ENCODE data around the gene TCF7L2.

Gene TCF7L2

GRCh38 chr10:113042868-113043267 is 92.8 kb downstream of the TCF7L2 start:
- WGBS (ENCODE audit: insufficient coverage): 83% methylated on average over 1 of the region's 7 CpGs
- no peak for DNase-seq
- Histone ChIP-seq H3K27ac (ENCODE audit: insufficient read depth in 1 of 2, low read depth in 1 of 2, low read length in 2 of 2, poor library complexity in 1 of 2, severe bottlenecking in 2 of 2) (no peak overlapping the region), H3K4me1 (ENCODE audit: control extremely low read depth in 1 of 4, control insufficient read depth in 4 of 4, insufficient read depth in 4 of 4, low read length in 3 of 4) (no peaks in the 10 kb centered on the region), H3K4me3 (ENCODE audit: control insufficient read depth in 1 of 7, extremely low read depth in 1 of 7, insufficient read depth in 4 of 7, low read depth in 2 of 7, low read length in 6 of 7) (no peak overlapping the region), H3K36me3 (ENCODE audit: control insufficient read depth in 4 of 4, insufficient read depth in 4 of 4, low read length in 3 of 4) (peaks cover 0 to 11% (median 7%) of the 10 kb centered on the region in 4 experiments), H3K9me3 (ENCODE audit: control extremely low read depth in 1 of 5, control insufficient read depth in 4 of 5, insufficient read depth in 2 of 5, low read depth in 1 of 5, low read length in 4 of 5) (no peaks in the 10 kb centered on the region), H3K27me3 (replicated peaks in 2 of 5; ENCODE audit: control insufficient read depth in 4 of 5, insufficient read depth in 5 of 5, low read length in 4 of 5) (no peaks in the 10 kb centered on the region)
- ChIA-PET CTCF (no interaction called here), POLR2A (interaction anchor here (0.7 kb wide), 1 partner anchor 9 kb away, joined by 3 read pairs; no protein-coding TSS in a partner anchor)

- Histone ChIP-seq H3K9me3 (ENCODE audit: control extremely low read depth in 1 of 5, control insufficient read depth in 4 of 5, insufficient read depth in 2 of 5, low read depth in 1 of 5, low read length in 4 of 5) (no peaks in the 10 kb centered on the region), H3K36me3 (ENCODE audit: control insufficient read depth in 4 of 4, insufficient read depth in 4 of 4, low read length in 3 of 4) (peaks cover 0 to 11% (median 7%) of the 10 kb centered on the region in 4 experiments), H3K4me1 (ENCODE audit: control extremely low read depth in 1 of 4, control insufficient read depth in 4 of 4, insufficient read depth in 4 of 4, low read length in 3 of 4) (no peaks in the 10 kb centered on the region), H3K27ac (ENCODE audit: insufficient read depth in 1 of 2, low read depth in 1 of 2, low read length in 2 of 2, poor library complexity in 1 of 2, severe bottlenecking in 2 of 2) (no peak overlapping the region), H3K4me3 (ENCODE audit: control insufficient read depth in 1 of 7, extremely low read depth in 1 of 7, insufficient read depth in 4 of 7, low read depth in 2 of 7, low read length in 6 of 7) (no peak overlapping the region), H3K27me3 (replicated peaks in 2 of 5; ENCODE audit: control insufficient read depth in 4 of 5, insufficient read depth in 5 of 5, low read length in 4 of 5) (no peaks in the 10 kb centered on the region)
- whole genome bisulfite sequencing (ENCODE audit: insufficient coverage): 96% methylated on average over 11 of the region's 12 CpGs
- CTCF ChIA-PET: no interaction called here
- POLR2A ChIA-PET: no interaction called here
- DNase-seq: no peak
Observed at GRCh38 chr10:113044016-113044755, 94.1 kb downstream of the TCF7L2 start.

GRCh38 chr10:113045147-113046055 is 95.4 kb downstream of the TCF7L2 start:
- Histone ChIP-seq H3K9me3 (ENCODE audit: control extremely low read depth in 1 of 5, control insufficient read depth in 4 of 5, insufficient read depth in 2 of 5, low read depth in 1 of 5, low read length in 4 of 5) (no peaks in the 10 kb centered on the region), H3K27me3 (replicated peaks in 2 of 5; ENCODE audit: control insufficient read depth in 4 of 5, insufficient read depth in 5 of 5, low read length in 4 of 5) (no peaks in the 10 kb centered on the region), H3K36me3 (ENCODE audit: control insufficient read depth in 4 of 4, insufficient read depth in 4 of 4, low read length in 3 of 4) (peaks cover 0 to 11% (median 7%) of the 10 kb centered on the region in 4 experiments), H3K4me1 (ENCODE audit: control extremely low read depth in 1 of 4, control insufficient read depth in 4 of 4, insufficient read depth in 4 of 4, low read length in 3 of 4) (peaks cover 0 to 5% (median 1%) of the 10 kb centered on the region in 4 experiments), H3K4me3 (ENCODE audit: control insufficient read depth in 1 of 7, extremely low read depth in 1 of 7, insufficient read depth in 4 of 7, low read depth in 2 of 7, low read length in 6 of 7) (no peak overlapping the region), H3K27ac (ENCODE audit: insufficient read depth in 1 of 2, low read depth in 1 of 2, low read length in 2 of 2, poor library complexity in 1 of 2, severe bottlenecking in 2 of 2) (no peak overlapping the region)
- no peak for DNase-seq
- CTCF ChIA-PET: interaction anchor here (1.4 kb wide), 1 partner anchor 13 kb away, joined by 3 read pairs; no protein-coding TSS in a partner anchor
- POLR2A ChIA-PET: no interaction called here
- WGBS (ENCODE audit: insufficient coverage): 100% methylated on average over 3 of the region's 10 CpGs

GRCh38 chr10:113047151-113047550 is 97.1 kb downstream of the TCF7L2 start:
- Histone ChIP-seq H3K4me1 (ENCODE audit: control extremely low read depth in 1 of 4, control insufficient read depth in 4 of 4, insufficient read depth in 4 of 4, low read length in 3 of 4) (peaks cover 0 to 18% (median 9%) of the 10 kb centered on the region in 4 experiments), H3K4me3 (ENCODE audit: control insufficient read depth in 1 of 7, extremely low read depth in 1 of 7, insufficient read depth in 4 of 7, low read depth in 2 of 7, low read length in 6 of 7) (no peak overlapping the region), H3K36me3 (ENCODE audit: control insufficient read depth in 4 of 4, insufficient read depth in 4 of 4, low read length in 3 of 4) (peaks cover 0 to 9% (median 6%) of the 10 kb centered on the region in 4 experiments), H3K27me3 (replicated peaks in 2 of 5; ENCODE audit: control insufficient read depth in 4 of 5, insufficient read depth in 5 of 5, low read length in 4 of 5) (no peaks in the 10 kb centered on the region), H3K9me3 (ENCODE audit: control extremely low read depth in 1 of 5, control insufficient read depth in 4 of 5, insufficient read depth in 2 of 5, low read depth in 1 of 5, low read length in 4 of 5) (no peaks in the 10 kb centered on the region), H3K27ac (ENCODE audit: insufficient read depth in 1 of 2, low read depth in 1 of 2, low read length in 2 of 2, poor library complexity in 1 of 2, severe bottlenecking in 2 of 2) (no peak overlapping the region)
- ChIA-PET POLR2A (no interaction called here), CTCF (interaction anchor here (1.4 kb wide), 1 partner anchor 11 kb away, joined by 3 read pairs; no protein-coding TSS in a partner anchor)
- WGBS (ENCODE audit: insufficient coverage): no CpG with 5 or more reads among the region's 4 CpGs
- DNase-seq: no peak

GRCh38 chr10:113047605-113047962 is 97.5 kb downstream of the TCF7L2 start:
- H3K27ac ChIP-seq (ENCODE audit: insufficient read depth in 1 of 2, low read depth in 1 of 2, low read length in 2 of 2, poor library complexity in 1 of 2, severe bottlenecking in 2 of 2): no peak overlapping the region
- H3K4me3 ChIP-seq (ENCODE audit: control insufficient read depth in 1 of 7, extremely low read depth in 1 of 7, insufficient read depth in 4 of 7, low read depth in 2 of 7, low read length in 6 of 7): no peak overlapping the region
- DNase-seq: no peak
- POLR2A ChIA-PET: no interaction called here
- CTCF ChIA-PET: interaction anchor here (0.6 to 1.6 kb wide), 2 partner anchors 67 to 363 kb away, joined by 3 to 4 read pairs; no protein-coding TSS in a partner anchor
- peaks cover 0 to 18% (median 9%) of the 10 kb centered on the region in 4 experiments for H3K4me1 ChIP-seq (ENCODE audit: control extremely low read depth in 1 of 4, control insufficient read depth in 4 of 4, insufficient read depth in 4 of 4, low read length in 3 of 4)
- 80% methylated on average over 2 of the region's 5 CpGs for WGBS (ENCODE audit: insufficient coverage)
- H3K9me3 ChIP-seq (ENCODE audit: control extremely low read depth in 1 of 5, control insufficient read depth in 4 of 5, insufficient read depth in 2 of 5, low read depth in 1 of 5, low read length in 4 of 5): no peaks in the 10 kb centered on the region
- no peaks in the 10 kb centered on the region for H3K27me3 ChIP-seq (replicated peaks in 2 of 5; ENCODE audit: control insufficient read depth in 4 of 5, insufficient read depth in 5 of 5, low read length in 4 of 5)
- H3K36me3 ChIP-seq (ENCODE audit: control insufficient read depth in 4 of 4, insufficient read depth in 4 of 4, low read length in 3 of 4): peaks cover 0 to 5% (median 3%) of the 10 kb centered on the region in 4 experiments

- DNase-seq: no peak
- Histone ChIP-seq H3K27me3 (replicated peaks in 2 of 5; ENCODE audit: control insufficient read depth in 4 of 5, insufficient read depth in 5 of 5, low read length in 4 of 5) (no peaks in the 10 kb centered on the region), H3K36me3 (ENCODE audit: control insufficient read depth in 4 of 4, insufficient read depth in 4 of 4, low read length in 3 of 4) (peaks cover 0 to 4% (median 0%) of the 10 kb centered on the region in 4 experiments), H3K4me3 (ENCODE audit: control insufficient read depth in 1 of 7, extremely low read depth in 1 of 7, insufficient read depth in 4 of 7, low read depth in 2 of 7, low read length in 6 of 7) (no peak overlapping the region), H3K4me1 (ENCODE audit: control extremely low read depth in 1 of 4, control insufficient read depth in 4 of 4, insufficient read depth in 4 of 4, low read length in 3 of 4) (peaks cover 0 to 18% (median 9%) of the 10 kb centered on the region in 4 experiments), H3K9me3 (ENCODE audit: control extremely low read depth in 1 of 5, control insufficient read depth in 4 of 5, insufficient read depth in 2 of 5, low read depth in 1 of 5, low read length in 4 of 5) (no peaks in the 10 kb centered on the region), H3K27ac (ENCODE audit: insufficient read depth in 1 of 2, low read depth in 1 of 2, low read length in 2 of 2, poor library complexity in 1 of 2, severe bottlenecking in 2 of 2) (no peak overlapping the region)
- POLR2A ChIA-PET: no interaction called here
- CTCF ChIA-PET: interaction anchor here (0.6 to 1.6 kb wide), 2 partner anchors 67 to 364 kb away, joined by 3 to 4 read pairs; no protein-coding TSS in a partner anchor
- whole genome bisulfite sequencing (ENCODE audit: insufficient coverage): over 99% methylated on average over 13 of the region's 13 CpGs
Observed at GRCh38 chr10:113047963-113048781, 98.1 kb downstream of the TCF7L2 start.

Data from common myeloid progenitor, CD34-positive (primary cell).